Left hindlimb (tissue), 1 donor: Measurements from ENCODE around the gene MAPT.

Experiments
- DNase-seq: peaks from one replicate; pipeline ENCODE4 v3.0.0-alpha.2; 2018

Gene MAPT

GRCh38 chr17:45976391-45976754, 82.0 kb downstream of the MAPT start:
- no peak for DNase-seq

- DNase-seq = no peak
Measured at GRCh38 chr17:45976755-45977505, 82.6 kb downstream of the MAPT start.

GRCh38 chr17:45977506-45977824, 83.1 kb downstream of the MAPT start:
- no peak for DNase-seq

GRCh38 chr17:45977976-45978626, 83.7 kb downstream of the MAPT start:
- DNase-seq = no peak

- DNase-seq = no peak
Measured at GRCh38 chr17:45979137-45979536, 84.8 kb downstream of the MAPT start.

- DNase-seq = no peak
Measured at GRCh38 chr17:45980855-45981254, 86.5 kb downstream of the MAPT start.

GRCh38 chr17:45981306-45981705, 87.0 kb downstream of the MAPT start:
- DNase-seq = no peak

GRCh38 chr17:45982791-45983613, 88.6 kb downstream of the MAPT start:
- no peak for DNase-seq

- no peak for DNase-seq
Measured at GRCh38 chr17:45983614-45984310, 89.4 kb downstream of the MAPT start.

- DNase-seq = no peak
Measured at GRCh38 chr17:45984368-45984767, 90.0 kb downstream of the MAPT start.

- no peak for DNase-seq
Measured at GRCh38 chr17:45985447-45985846, 91.1 kb downstream of the MAPT start.

- DNase-seq = no peak
Measured at GRCh38 chr17:45986056-45986455, 91.7 kb downstream of the MAPT start.

GRCh38 chr17:45987706-45988105, 93.4 kb downstream of the MAPT start:
- DNase-seq = no peak

GRCh38 chr17:45989759-45990158, 95.4 kb downstream of the MAPT start:
- no peak for DNase-seq

GRCh38 chr17:45990886-45991285, 96.5 kb downstream of the MAPT start:
- DNase-seq = no peak

GRCh38 chr17:45991341-45991740, 97.0 kb downstream of the MAPT start:
- no peak for DNase-seq

GRCh38 chr17:45992175-45992574, 97.8 kb downstream of the MAPT start:
- DNase-seq = no peak

GRCh38 chr17:45992904-45993303, 98.5 kb downstream of the MAPT start:
- DNase-seq = no peak

- DNase-seq = no peak
Measured at GRCh38 chr17:45993962-45994627, 99.7 kb downstream of the MAPT start.

GRCh38 chr17:45994987-45995386, 100.6 kb downstream of the MAPT start:
- DNase-seq = no peak

GRCh38 chr17:45995627-45996270, 101.4 kb downstream of the MAPT start:
- no peak for DNase-seq

GRCh38 chr17:45996282-45996937, 102.1 kb downstream of the MAPT start:
- no peak for DNase-seq
